ENCODE results near the gene SYNE2.
A peak's percentile ranks its signal among the peaks of the same experiment; 100 is the strongest.
"Not testable (repeated sequence)": the region's sequence is repeated elsewhere in the genome, so short reads cannot be mapped to it uniquely, and the experiment has no call there.

The SYNE2 gene

GRCh38 chr14:63972323-63972932 lies 119.6 kb downstream of the SYNE2 start:
- peak; percentile 35 for DNase-seq

DNA sequence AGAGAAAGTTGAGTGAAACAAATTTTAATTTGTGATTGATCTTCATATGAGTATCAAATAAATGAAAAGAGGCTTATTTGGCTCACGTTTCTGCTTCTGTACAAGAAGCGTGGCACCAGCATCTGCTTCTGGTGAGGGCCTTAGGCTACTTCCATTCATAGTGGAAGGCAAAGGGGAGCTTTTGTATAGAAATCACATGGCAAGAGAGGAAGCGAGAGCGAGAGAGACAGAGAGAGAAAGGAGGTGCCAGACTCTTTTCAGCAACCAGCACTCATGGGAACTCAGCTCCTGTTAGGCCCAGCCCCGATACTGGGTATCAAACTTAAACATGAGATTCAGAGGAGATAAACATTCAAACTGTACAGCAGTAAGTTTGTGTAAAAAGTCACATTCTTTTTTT lies 121.4 kb downstream of the SYNE2 start:
- DNase-seq: no peak

DNA sequence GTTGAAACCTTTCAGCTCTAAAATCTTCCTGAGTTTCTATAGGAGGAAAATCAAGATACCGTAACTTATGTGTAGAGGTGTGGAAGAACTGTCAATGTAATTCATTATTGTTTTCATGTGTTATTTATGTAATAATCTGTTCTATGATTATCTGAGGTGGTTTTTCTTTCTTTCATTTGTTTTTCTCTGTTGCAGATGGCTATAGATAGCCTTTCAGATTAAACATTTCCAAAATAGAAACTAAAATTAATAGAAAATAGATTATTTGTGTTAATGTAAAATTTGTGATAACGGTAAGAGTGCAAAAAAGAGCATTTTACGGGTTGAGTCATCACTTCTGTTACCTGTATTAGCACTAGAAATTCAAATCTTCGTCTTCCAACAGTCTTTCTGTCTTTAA lies 128.8 kb downstream of the SYNE2 start:
- no peak for DNase-seq

GRCh38 chr14:63982156-63982555 lies 129.4 kb downstream of the SYNE2 start:
- DNase-seq: no peak

DNA sequence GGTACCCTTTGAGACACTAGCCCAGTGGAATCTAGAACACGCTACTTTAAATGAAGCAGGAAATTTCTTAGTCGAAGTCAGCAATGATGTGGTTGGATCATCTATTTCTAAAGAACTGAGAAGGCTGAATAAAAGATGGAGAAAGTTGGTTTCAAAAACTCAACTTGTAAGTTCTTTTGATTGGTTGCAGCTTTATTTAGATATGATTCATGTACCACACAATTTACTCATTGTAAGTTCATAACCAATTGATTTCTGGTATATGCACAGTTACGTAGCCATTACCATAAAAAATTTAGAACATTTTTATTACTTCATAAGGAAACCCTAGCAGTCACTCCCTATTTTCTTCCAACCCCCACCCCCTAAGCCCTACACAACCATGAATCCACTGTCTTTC lies 129.8 kb downstream of the SYNE2 start:
- no peak for DNase-seq

- DNase-seq: no peak
These were observed 134.2 kb downstream of the SYNE2 start for GRCh38 chr14:63986789-63987533.

DNA sequence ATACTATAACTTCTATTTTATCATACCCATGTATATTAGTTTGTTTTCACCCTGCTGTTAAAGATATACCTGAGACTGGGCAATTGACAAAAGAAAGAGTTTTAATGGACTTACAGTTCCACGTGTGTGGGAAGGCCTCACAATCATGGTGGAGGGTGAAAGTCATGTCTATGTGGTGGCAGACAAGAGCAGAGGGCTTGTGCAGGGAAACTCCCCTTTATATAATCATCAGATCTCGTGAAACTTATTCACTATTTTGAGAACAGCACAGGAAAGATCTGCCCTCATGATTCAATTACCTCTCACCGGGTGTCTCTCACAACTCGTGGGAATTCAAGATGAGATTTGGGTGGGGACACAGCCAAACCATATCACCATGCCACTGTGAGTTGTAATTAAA lies 135.8 kb downstream of the SYNE2 start:
- no peak for DNase-seq

- DNase-seq: no peak
These were observed 139.0 kb downstream of the SYNE2 start for GRCh38 chr14:63991833-63992232.

DNA sequence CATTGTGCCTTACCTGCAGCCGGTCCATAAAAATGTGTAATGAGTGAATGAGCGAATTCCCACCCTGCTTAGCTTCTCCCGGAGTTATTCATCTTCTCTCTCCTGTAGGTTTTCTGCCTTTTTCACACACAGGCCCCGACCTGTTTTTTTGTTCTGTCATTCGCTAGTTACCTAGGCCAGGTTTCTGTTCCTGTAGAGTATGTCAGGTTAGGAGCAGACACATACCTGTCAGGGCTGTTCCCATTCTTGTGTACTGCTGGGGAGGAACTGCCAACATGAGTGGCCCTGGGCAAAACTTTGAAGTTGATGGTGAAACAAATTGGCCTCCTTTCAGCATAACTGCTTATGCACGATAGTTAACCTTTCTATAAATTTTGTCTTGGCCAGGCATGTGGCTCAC lies 140.1 kb downstream of the SYNE2 start:
- no peak for DNase-seq

GRCh38 chr14:63993992-63994391 lies 141.2 kb downstream of the SYNE2 start:
- no peak for DNase-seq

GRCh38 chr14:63995285-63995684 lies 142.5 kb downstream of the SYNE2 start:
- DNase-seq: no peak

GRCh38 chr14:63996016-63996415 lies 143.2 kb downstream of the SYNE2 start:
- DNase-seq: no peak

- no peak for DNase-seq
These were observed 143.9 kb downstream of the SYNE2 start for GRCh38 chr14:63996625-63997220.

DNA sequence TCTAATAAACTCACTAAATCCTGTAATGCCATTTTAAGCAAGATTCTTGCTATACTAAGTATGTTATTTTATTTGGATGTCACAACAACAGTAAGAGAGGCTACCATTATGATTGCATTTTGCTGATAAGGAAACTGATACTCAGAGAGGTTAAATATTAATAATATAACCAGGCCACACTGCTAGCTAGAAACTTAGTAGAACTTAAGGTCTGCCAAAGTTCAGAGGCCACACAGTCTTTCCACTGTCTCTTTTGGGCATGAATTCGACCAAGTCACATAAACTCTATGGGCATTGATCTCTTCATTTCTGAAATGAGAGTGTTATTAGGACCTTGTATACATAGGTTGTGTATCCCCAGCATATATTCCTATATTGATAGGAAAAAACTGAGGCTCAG lies 147.9 kb downstream of the SYNE2 start:
- no peak for DNase-seq

- no peak for DNase-seq
These were observed 153.0 kb downstream of the SYNE2 start for GRCh38 chr14:64005822-64006221.

DNA sequence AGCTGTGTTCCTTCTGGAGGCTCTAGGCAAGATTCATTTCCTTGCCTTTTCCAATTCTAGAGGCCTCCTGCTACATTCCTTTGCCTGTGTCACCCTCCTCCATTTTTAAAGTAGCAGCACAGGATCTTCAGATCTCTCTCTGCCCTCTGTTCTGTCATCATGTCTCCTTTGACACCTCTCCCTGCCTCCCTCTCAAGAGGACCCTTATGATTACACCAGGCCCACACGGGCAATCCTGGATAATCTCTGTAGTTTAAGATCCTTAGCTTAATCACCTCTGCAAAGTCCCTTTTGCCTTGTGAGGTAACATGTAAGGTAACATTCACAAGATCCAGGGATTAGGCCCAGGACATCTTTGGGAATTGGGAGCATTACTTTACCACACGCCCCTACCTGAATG lies 155.2 kb downstream of the SYNE2 start:
- no peak for DNase-seq

DNA sequence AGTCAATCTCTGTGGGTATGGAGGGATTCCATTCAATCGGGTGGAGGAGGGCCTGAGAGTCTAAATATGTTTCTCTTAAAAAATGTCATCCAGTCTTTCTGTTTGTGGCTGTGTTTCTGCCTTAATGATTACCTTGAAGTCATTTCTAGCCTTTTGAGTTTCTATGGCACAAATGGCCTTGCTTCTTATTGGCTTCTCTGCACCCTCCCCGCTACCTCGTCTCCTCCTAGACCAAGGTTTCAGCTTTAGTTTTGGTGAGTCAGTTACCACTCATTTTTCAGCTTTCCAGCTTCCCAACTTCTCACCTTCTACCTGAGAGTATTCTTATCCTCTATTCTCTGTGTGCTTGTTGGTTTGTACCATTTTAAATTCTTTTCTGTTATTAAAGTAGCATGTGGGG lies 159.2 kb downstream of the SYNE2 start:
- no peak for DNase-seq

- no peak for DNase-seq
These were observed 159.9 kb downstream of the SYNE2 start for GRCh38 chr14:64012720-64013119.

- DNase-seq: no peak
These were observed 172.7 kb downstream of the SYNE2 start for GRCh38 chr14:64025479-64025878.

- DNase-seq: no peak
These were observed 173.8 kb downstream of the SYNE2 start for GRCh38 chr14:64026600-64026999.

DNA sequence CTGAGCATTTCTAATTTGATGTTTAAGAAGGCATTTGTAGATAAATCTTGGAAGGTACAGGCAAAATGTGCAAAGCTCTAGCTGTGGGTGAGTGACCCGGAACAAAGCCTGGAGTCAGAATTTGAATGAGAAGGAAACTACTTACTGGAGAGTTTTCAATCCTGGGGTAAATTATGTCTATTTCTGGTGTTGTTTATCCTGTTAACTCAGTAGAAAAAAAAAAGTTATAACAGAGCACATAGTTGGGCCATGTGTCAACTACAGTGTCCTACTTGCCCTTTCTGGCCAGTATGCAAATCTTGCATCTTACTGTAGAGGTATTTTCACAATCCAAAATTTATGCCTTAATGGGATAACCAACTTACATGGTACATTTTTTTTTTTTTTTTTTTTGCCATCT lies 182.3 kb downstream of the SYNE2 start:
- no peak for DNase-seq

DNA sequence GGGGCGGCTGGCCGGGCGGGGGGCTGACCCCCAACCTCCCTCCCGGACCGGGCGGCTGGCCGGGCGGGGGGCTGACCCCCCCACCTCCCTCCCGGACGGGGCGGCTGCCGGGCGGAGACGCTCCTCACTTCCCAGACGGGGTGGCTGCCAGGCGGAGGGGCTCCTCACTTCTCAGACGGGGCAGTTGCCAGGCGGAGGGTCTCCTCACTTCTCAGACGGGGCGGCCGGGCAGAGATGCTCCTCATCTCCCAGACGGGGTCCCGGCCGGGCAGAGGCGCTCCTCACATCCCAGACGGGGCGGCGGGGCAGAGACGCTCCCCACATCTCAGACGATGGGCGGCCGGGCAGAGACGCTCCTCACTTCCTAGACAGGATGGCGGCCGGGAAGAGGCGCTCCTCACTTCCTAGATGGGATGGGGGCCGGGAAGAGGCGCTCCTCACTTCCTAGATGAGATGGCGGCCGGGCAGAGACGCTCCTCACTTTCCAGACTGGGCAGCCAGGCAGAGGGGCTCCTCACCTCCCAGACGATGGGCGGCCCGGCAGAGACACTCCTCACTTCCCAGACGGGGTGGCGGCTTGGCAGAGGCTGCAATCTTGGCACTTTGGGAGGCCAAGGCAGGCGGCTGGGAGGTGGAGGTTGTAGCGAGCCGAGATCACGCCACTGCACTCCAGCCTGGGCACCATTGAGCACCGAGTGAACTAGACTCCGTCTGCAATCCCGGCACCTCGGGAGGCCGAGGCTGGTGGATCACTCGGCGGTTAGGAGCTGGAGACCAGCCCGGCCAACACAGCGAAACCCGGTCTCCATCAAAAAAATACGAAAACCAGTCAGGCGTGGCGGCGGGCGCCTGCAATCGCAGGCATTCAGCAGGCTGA lies 185.3 kb downstream of the SYNE2 start:
- DNase-seq: not testable (repeated sequence)

DNA sequence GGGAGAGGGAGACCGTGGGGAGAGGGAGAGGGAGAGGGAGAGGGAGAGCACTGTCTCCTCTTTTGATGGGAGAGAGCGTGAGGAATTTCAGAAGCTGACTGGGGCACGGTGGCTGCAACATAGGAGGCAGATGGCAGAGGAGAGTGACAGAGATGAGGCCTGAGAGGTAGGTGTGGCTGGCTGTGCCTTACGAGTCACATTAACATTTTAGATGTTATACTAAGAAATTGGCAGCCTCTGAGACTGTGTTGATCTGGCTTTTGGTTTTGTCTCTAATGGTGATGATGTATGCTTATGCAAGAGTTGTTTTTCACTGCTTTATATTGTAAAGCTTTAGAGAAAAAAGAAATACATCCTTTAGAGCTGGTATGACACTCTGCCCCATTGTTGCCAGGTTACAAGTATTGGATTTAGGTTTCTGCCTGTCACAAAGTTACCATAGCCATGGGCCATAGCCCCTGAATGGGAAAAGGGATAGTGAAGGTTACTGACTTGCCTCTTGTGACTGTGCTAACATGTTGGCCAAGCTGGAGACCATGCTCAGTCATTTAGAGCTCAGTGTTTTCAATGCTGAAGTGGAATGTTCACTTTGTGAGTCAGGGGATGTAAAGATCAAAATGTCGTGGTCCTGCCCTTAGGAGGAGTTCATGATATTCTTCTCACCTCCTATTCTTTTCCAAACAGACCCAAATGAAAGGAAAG lies 186.2 kb downstream of the SYNE2 start:
- no peak for DNase-seq
